Activated CD4-positive, alpha-beta T cell treated with anti-CD3 and anti-CD28 coated beads, Interleukin-2, Interleukin-4, amounts not matched to agents 100 ng/mL and 50 ng/mL, durations not matched to agents 16 hours and 8 hours (primary cell): ENCODE data around the gene ZNF296.
A peak's percentile ranks its signal among the peaks of the same experiment; 100 is the strongest.

Experiments
- DNase-seq: peaks from one replicate; pipeline ENCODE4 v3.0.0-alpha.2; 2020; ENCODE audit warnings: low spot score

ZNF296 gene

GRCh38 chr19:45079911-45080370 is 3.7 kb upstream of the ZNF296 start:
- DNase-seq = no peak

GRCh38 chr19:45079063-45079910 is 3.0 kb upstream of the ZNF296 start, which contains the start of gene GEMIN7:
GEMIN7 (plus strand) TSS chr19:45079260; CDS start chr19:45090115, 10,855 bp downstream.
- peak; percentile 84 for DNase-seq

- DNase-seq = no peak
Measured at GRCh38 chr19:45078390-45079062, 2.2 kb upstream of the ZNF296 start.

- no peak for DNase-seq
Measured at GRCh38 chr19:45076851-45077730, 813 bp upstream of the ZNF296 start.

GRCh38 chr19:45075301-45076028 is 813 bp downstream of the ZNF296 start:
- DNase-seq = peak; percentile 52

GRCh38 chr19:45074744-45075300 is 1.5 kb downstream of the ZNF296 start:
- no peak for DNase-seq

GRCh38 chr19:45071969-45072790 is 4.1 kb downstream of the ZNF296 start:
- DNase-seq = no peak

- no peak for DNase-seq
Measured at GRCh38 chr19:45071545-45071938, 4.7 kb downstream of the ZNF296 start.

- DNase-seq = no peak
Measured at GRCh38 chr19:45070861-45071544, 5.3 kb downstream of the ZNF296 start.

GRCh38 chr19:45070214-45070613 is 6.1 kb downstream of the ZNF296 start:
- no peak for DNase-seq

- DNase-seq = no peak
Measured at GRCh38 chr19:45069056-45069455, 7.2 kb downstream of the ZNF296 start.

GRCh38 chr19:45068041-45068440 is 8.2 kb downstream of the ZNF296 start:
- DNase-seq = no peak

GRCh38 chr19:45066921-45067661 is 9.2 kb downstream of the ZNF296 start:
- no peak for DNase-seq

GRCh38 chr19:45063851-45064801 is 12.2 kb downstream of the ZNF296 start:
- DNase-seq = no peak

- DNase-seq = no peak
Measured at GRCh38 chr19:45061965-45062364, 14.3 kb downstream of the ZNF296 start.

- DNase-seq = peak; percentile 84
Measured at GRCh38 chr19:45059258-45059965, 16.9 kb downstream of the ZNF296 start.

- DNase-seq = no peak
Measured at GRCh38 chr19:45058622-45059159, 17.6 kb downstream of the ZNF296 start.
